HepG2 (cell line): ENCODE results near the gene TOPBP1.

Source experiments
- ARID2 ChIP-seq: sonication (generic); formaldehyde crosslinking; IDR thresholded peaks from 2 replicates; pipeline ENCODE4 v1.8.1; 2022; ENCODE audit warnings: mild to moderate bottlenecking, missing genetic modification reagents, borderline replicate concordance
- CTCF ChIP-seq: sonication (generic); formaldehyde crosslinking; IDR thresholded peaks from 2 replicates; pipeline ENCODE4 v1.5.0; 2020; ENCODE audit warnings: mild to moderate bottlenecking, missing genetic modification reagents, moderate library complexity
- EZH2 ChIP-seq: conservative IDR thresholded peaks from 2 replicates; pipeline ENCODE4 v1.6.1; 2012; ENCODE audit warnings: mild to moderate bottlenecking, low read depth, low read length, moderate library complexity
- GABPA ChIP-seq, 2 experiments: IDR thresholded peaks; 2 replicates each; pipeline ENCODE4 v1.6.1; 2011 to 2016; ENCODE audit warnings: low read depth in 2 of 2, low read length in 1 of 2, missing biosample characterization in 1 of 2, missing genetic modification characterization in 1 of 2
- POLR2A ChIP-seq, 2 experiments: IDR thresholded peaks; 2 replicates each; pipeline ENCODE4 v1.6.1; 2011; ENCODE audit warnings: low read depth in 2 of 2, low read length in 2 of 2, mild to moderate bottlenecking in 1 of 2, moderate library complexity in 1 of 2; ENCODE audit not compliant: insufficient read depth in 1 of 2
- SP1 ChIP-seq, 2 experiments: fragments of 450-650 bp in 1 of 2; sonication (generic) in 1 of 2; formaldehyde crosslinking in 1 of 2; IDR thresholded peaks; 2 replicates each; pipeline versions ENCODE4 v1.4.0 to v1.6.1; 2016 to 2020; ENCODE audit warnings: missing genetic modification reagents in 1 of 2
- THAP9 ChIP-seq: sonication (generic); formaldehyde crosslinking; IDR thresholded peaks from 2 replicates; pipeline ENCODE4; 2020; ENCODE audit warnings: missing genetic modification reagents, mild to moderate bottlenecking, borderline replicate concordance
- ZFP62 ChIP-seq: sonication (generic); formaldehyde crosslinking; IDR thresholded peaks from 2 replicates; pipeline ENCODE4 v1.4.0; 2020; ENCODE audit warnings: missing genetic modification reagents

- TF ChIP-seq GABPA (IDR thresholded peaks at IDR 0.05; ENCODE audit: low read depth, low read length) (no peak), GABPA (CRISPR knock-in tag; IDR thresholded peaks at IDR 0.05; ENCODE audit: low read depth) (no peak), ZFP62 (no peak), THAP9 (CRISPR knock-in tag) (no peak), ARID2 (CRISPR knock-in tag) (no peak), CTCF (CRISPR knock-in tag) (no peak), POLR2A (IDR thresholded peaks at IDR 0.05; ENCODE audit: insufficient read depth in 1 of 2, low read depth in 2 of 2, low read length in 2 of 2) (no peak), EZH2 (no peak), SP1 (IDR thresholded peaks at IDR 0.05) (no peak), SP1 (CRISPR knock-in tag; IDR thresholded peaks at IDR 0.05) (no peak)
Measured at GRCh38 chr3:133572158-133573053, 89.3 kb downstream of the TOPBP1 start.
